Neural cell (in vitro differentiated cells): Measurements from ENCODE around the gene PDZRN3. TPM values are rescaled to one million over a fixed set of nuclear protein-coding genes. Genes with fewer than 3 reads are reported as not detected.

ENCODE experiments used
- H2AFZ ChIP-seq: fragments of 200-600, 300-800 bp; sonication (generic), shearing (Covaris generic); 2 replicates; pipeline ENCODE4 v1.6.0; 2014; ENCODE audit warnings: low read depth, mild to moderate bottlenecking, antibody characterized with exemption, low read length, moderate library complexity
- H3F3A ChIP-seq: fragments of 200-600 bp; shearing (Covaris generic); 2 replicates; pipeline ENCODE4 v1.6.1; 2016; ENCODE audit warnings: mild to moderate bottlenecking, moderate library complexity, mixed read lengths, antibody characterized with exemption, low read length; ENCODE audit not compliant: insufficient read depth, poor library complexity, severe bottlenecking
- H3K27ac ChIP-seq: fragments of 200-600, 300-800 bp; sonication (generic), shearing (Covaris generic); 2 replicates; pipeline ENCODE4 v1.5.1; 2014; ENCODE audit warnings: mild to moderate bottlenecking, low read length, moderate library complexity
- H3K27me3 ChIP-seq: fragments of 300-800, 200-600 bp; sonication (generic), shearing (Covaris generic); 2 replicates; pipeline ENCODE4 v1.6.0; 2014; ENCODE audit warnings: mild to moderate bottlenecking, low read depth, low read length, moderate library complexity; ENCODE audit not compliant: insufficient read depth
- H3K36me3 ChIP-seq: fragments of 300-800, 200-600 bp; sonication (generic), shearing (Covaris generic); 2 replicates; pipeline ENCODE4 v1.5.1; 2014; ENCODE audit warnings: mild to moderate bottlenecking, antibody characterized with exemption, low read length, moderate library complexity; ENCODE audit not compliant: insufficient read depth
- H3K4me2 ChIP-seq: fragments of 300-800, 200-600 bp; sonication (generic), shearing (Covaris generic); 2 replicates; pipeline ENCODE4 v1.6.0; 2014; ENCODE audit warnings: mild to moderate bottlenecking, low read length
- H3K4me3 ChIP-seq: fragments of 300-800, 200-600 bp; sonication (generic), shearing (Covaris generic); 2 replicates; pipeline ENCODE4 v1.5.1; 2014; ENCODE audit warnings: mild to moderate bottlenecking, low read length, moderate library complexity
- H3K79me2 ChIP-seq: fragments of 200-600 bp; shearing (Covaris generic); replicated peaks from 2 replicates; pipeline ENCODE4 v1.6.0; 2014; ENCODE audit warnings: mild to moderate bottlenecking, low read length, moderate library complexity; ENCODE audit not compliant: insufficient read depth
- H3K9ac ChIP-seq: fragments of 300-800, 200-600 bp; sonication (generic), shearing (Covaris generic); 2 replicates; pipeline ENCODE4 v1.6.1; 2016; ENCODE audit warnings: mild to moderate bottlenecking, low read length, mixed read lengths
- H3K9me2 ChIP-seq: fragments of 200-600 bp; shearing (Covaris generic); 2 replicates; pipeline ENCODE4 v1.6.1; 2016; ENCODE audit warnings: mild to moderate bottlenecking, low read length, mixed read lengths; ENCODE audit not compliant: insufficient read depth
- H3K9me3 ChIP-seq: fragments of 200-600, 300-800 bp; sonication (generic), shearing (Covaris generic); 2 replicates; pipeline ENCODE4 v1.6.1; 2016; ENCODE audit warnings: mild to moderate bottlenecking, mixed run types, low read length, moderate library complexity, mixed read lengths
- H4K20me1 ChIP-seq: fragments of 200-600 bp; shearing (Covaris generic); 2 replicates; pipeline ENCODE4 v1.6.1; 2016; ENCODE audit warnings: mild to moderate bottlenecking, mixed run types; ENCODE audit not compliant: insufficient read depth
- CTCF ChIP-seq: fragments of 450-650 bp; IDR thresholded peaks from 2 replicates; pipeline ENCODE4 v1.5.1; 2014; ENCODE audit warnings: antibody characterized with exemption, mild to moderate bottlenecking, moderate library complexity; ENCODE audit not compliant: poor library complexity, severe bottlenecking
- EP300 ChIP-seq: fragments of 450-650 bp; conservative IDR thresholded peaks from 2 replicates; pipeline ENCODE4 v1.6.1; 2014; ENCODE audit warnings: antibody characterized with exemption, mild to moderate bottlenecking, moderate library complexity; ENCODE audit not compliant: poor library complexity, severe bottlenecking
- EZH2 ChIP-seq: fragments of 200-600, 300-800 bp; shearing (Covaris generic), sonication (generic); IDR thresholded peaks from 2 replicates; pipeline ENCODE4 v1.6.1; 2014; ENCODE audit warnings: antibody characterized with exemption, low read length, borderline replicate concordance, mild to moderate bottlenecking; ENCODE audit not compliant: insufficient read depth, poor library complexity, severe bottlenecking
- MXI1 ChIP-seq: fragments of 450-650 bp; conservative IDR thresholded peaks from 2 replicates; pipeline ENCODE4 v1.6.1; 2014; ENCODE audit warnings: antibody characterized with exemption, mild to moderate bottlenecking; ENCODE audit not compliant: poor library complexity, severe bottlenecking
- POLR2AphosphoS5 ChIP-seq: IDR thresholded peaks from 2 replicates; pipeline ENCODE4 v1.6.1; 2012
- RAD21 ChIP-seq: fragments of 450-650 bp; conservative IDR thresholded peaks from 2 replicates; pipeline ENCODE4 v1.6.1; 2014; ENCODE audit warnings: antibody characterized with exemption, mild to moderate bottlenecking, moderate library complexity
- REST ChIP-seq: IDR thresholded peaks from 2 replicates; pipeline ENCODE4 v1.6.1; 2012; ENCODE audit warnings: borderline replicate concordance
- SMC3 ChIP-seq: fragments of 450-650 bp; conservative IDR thresholded peaks from 2 replicates; pipeline ENCODE4 v1.6.1; 2014; ENCODE audit warnings: antibody characterized with exemption, mild to moderate bottlenecking, moderate library complexity; ENCODE audit not compliant: poor library complexity
- TAF1 ChIP-seq: IDR thresholded peaks from 2 replicates; pipeline ENCODE4 v1.6.1; 2012; ENCODE audit warnings: low read depth
- polyA plus RNA-seq: library from polyadenylated mRNA; depleted of rRNA; stranded (reverse); fragments of >200 nt; gene quantifications from 2 replicates; pipeline ENCODE4 v1.2.3, GENCODE V29; 2014

PDZRN3 gene
- polyA plus RNA-seq, 1 donor from 2014 or later, result 1.1 TPM

GRCh38 chr3:73661265-73661664 is 36.5 kb upstream of the PDZRN3 start:
- H3K27ac ChIP-seq, result no peak overlapping the region
- no peaks in the 10 kb centered on the region for H3K27me3 ChIP-seq
- H3F3A ChIP-seq, result no peaks in the 10 kb centered on the region
- H3K9me3 ChIP-seq, result no peaks in the 10 kb centered on the region
- no peak overlapping the region for H3K4me2 ChIP-seq
- no peak overlapping the region for H3K9ac ChIP-seq
- no peaks in the 10 kb centered on the region for H3K9me2 ChIP-seq
- H2AFZ ChIP-seq, result no peak overlapping the region
- H3K36me3 ChIP-seq, result no peaks in the 10 kb centered on the region
- H3K79me2 ChIP-seq, result no peaks in the 10 kb centered on the region
- no peak overlapping the region for H3K4me3 ChIP-seq
- TF ChIP-seq REST (no peak), TAF1 (no peak), POLR2AphosphoS5 (no peak), EP300 (no peak), MXI1 (no peak), SMC3 (no peak)
- H4K20me1 ChIP-seq, result no peaks in the 10 kb centered on the region

- no peaks in the 10 kb centered on the region for H3K9me2 ChIP-seq
- no peak overlapping the region for H3K9ac ChIP-seq
These were observed 33.5 kb upstream of the PDZRN3 start for GRCh38 chr3:73658227-73658626.

More at GRCh38 chr3:73658227-73658626, 33.5 kb upstream of the PDZRN3 start:
- no peaks in the 10 kb centered on the region for H3F3A ChIP-seq
- H3K27me3 ChIP-seq, result no peaks in the 10 kb centered on the region
- H2AFZ ChIP-seq, result no peak overlapping the region
- no peaks in the 10 kb centered on the region for H3K9me3 ChIP-seq
- H3K36me3 ChIP-seq, result no peaks in the 10 kb centered on the region
- no peak overlapping the region for H3K27ac ChIP-seq
- no peak for TF ChIP-seq RAD21
- no peak for TF ChIP-seq CTCF
- TF ChIP-seq EZH2, result no peak
- H4K20me1 ChIP-seq, result no peaks in the 10 kb centered on the region
- H3K79me2 ChIP-seq, result no peaks in the 10 kb centered on the region
- H3K4me3 ChIP-seq, result no peak overlapping the region
- H3K4me2 ChIP-seq, result no peak overlapping the region
